WTC11 (cell line): ENCODE measurements around the gene CPSF2. TPM values are rescaled to one million over a fixed set of nuclear protein-coding genes. Genes with fewer than 3 reads are reported as not detected.

Experiments
- ATAC-seq: fragments of 200-7000 bp; cut with Tn5 transposase; 2 replicates; pipeline ENCODE4 v1.10.0; 2021; ENCODE audit warnings: mild to moderate bottlenecking, moderate library complexity
- CTCF ChIA-PET: fragments of 300-600 bp; sonication (Branson Sonifier 250); formaldehyde crosslinking; loops from one replicate; lab custom pipeline; 2021; ENCODE audit warnings: antibody characterized with exemption; lab: Charles Lee
- POLR2A ChIA-PET: fragments of 350-600 bp; sonication (Branson Sonifier 250); formaldehyde crosslinking; loops from one replicate; lab custom pipeline; 2021; ENCODE audit warnings: antibody characterized with exemption; lab: Charles Lee
- DNase-seq: peaks from one replicate; pipeline ENCODE4 v3.0.0; 2021; ENCODE audit warnings: low spot score
- H3K27ac Mint-ChIP-seq: 2 replicates; pipeline ENCODE4 v1.8.0; 2021; ENCODE audit warnings: mixed read lengths
- H3K27me3 Mint-ChIP-seq: 2 replicates; pipeline ENCODE4 v1.8.0; 2021; ENCODE audit warnings: low read depth, mild to moderate bottlenecking, moderate library complexity, mixed read lengths
- H3K36me3 Mint-ChIP-seq: 2 replicates; pipeline ENCODE4 v1.8.0; 2021; ENCODE audit warnings: mixed read lengths
- H3K4me1 Mint-ChIP-seq: 2 replicates; pipeline ENCODE4 v1.8.0; 2022; ENCODE audit warnings: mixed read lengths
- H3K4me3 Mint-ChIP-seq: 2 replicates; pipeline ENCODE4 v1.8.0; 2021; ENCODE audit warnings: mild to moderate bottlenecking, moderate library complexity, mixed read lengths
- H3K9me3 Mint-ChIP-seq: 2 replicates; pipeline ENCODE4 v1.8.0; 2021; ENCODE audit warnings: mixed read lengths
- CREM ChIP-seq: sonication (generic); formaldehyde crosslinking; IDR thresholded peaks from 2 replicates; pipeline ENCODE4 v1.8.1; 2022; ENCODE audit warnings: mild to moderate bottlenecking, missing genetic modification reagents, moderate library complexity
- ELF4 ChIP-seq: sonication (generic); formaldehyde crosslinking; IDR thresholded peaks from 2 replicates; pipeline ENCODE4 v1.8.1; 2022; ENCODE audit warnings: low read depth, mild to moderate bottlenecking, moderate library complexity, missing genetic modification reagents
- EMX1 ChIP-seq: fragments of 250-450 bp; sonication (Bioruptor Pico); IDR thresholded peaks from 2 replicates; pipeline ENCODE4 v1.8.0; 2021; ENCODE audit warnings: mild to moderate bottlenecking
- NR3C1 ChIP-seq: sonication (generic); formaldehyde crosslinking; conservative IDR thresholded peaks from 2 replicates; pipeline ENCODE4 v1.8.1; 2023; ENCODE audit warnings: low read depth, mild to moderate bottlenecking, missing genetic modification reagents
- PRRX2 ChIP-seq: fragments of 250-450 bp; sonication (Bioruptor Pico); IDR thresholded peaks from 2 replicates; pipeline ENCODE4 v1.8.0; 2021; ENCODE audit warnings: mild to moderate bottlenecking
- TP53 ChIP-seq: sonication (generic); formaldehyde crosslinking; IDR thresholded peaks from 2 replicates; pipeline ENCODE4 v1.8.1; 2023; ENCODE audit warnings: mild to moderate bottlenecking, missing genetic modification reagents
- ZNF263 ChIP-seq: sonication (generic); formaldehyde crosslinking; IDR thresholded peaks from 2 replicates; pipeline ENCODE4 v1.8.1; 2022; ENCODE audit warnings: low read depth, mild to moderate bottlenecking, moderate library complexity, missing genetic modification reagents
- ZNF317 ChIP-seq: sonication (generic); formaldehyde crosslinking; IDR thresholded peaks from 2 replicates; pipeline ENCODE4 v1.8.1; 2023; ENCODE audit warnings: low read depth, mild to moderate bottlenecking, moderate library complexity, missing genetic modification reagents, borderline replicate concordance
- ZNF396 ChIP-seq: fragments of 250-450 bp; sonication (Bioruptor Pico); IDR thresholded peaks from 2 replicates; pipeline ENCODE4 v1.8.0; 2021; ENCODE audit warnings: mild to moderate bottlenecking, moderate library complexity, borderline replicate concordance
- ZNF416 ChIP-seq: fragments of 250-450 bp; sonication (Bioruptor Pico); IDR thresholded peaks from 2 replicates; pipeline ENCODE4 v1.9.0; 2021; ENCODE audit warnings: mild to moderate bottlenecking, inconsistent platforms
- total RNA-seq: library from RNA; stranded (reverse); gene quantifications from 3 replicates; pipeline ENCODE4 v1.2.3, GENCODE V29; 2021
- TF ChIP-seq, protein P1 (sequence below): sonication (generic); formaldehyde crosslinking; IDR thresholded peaks from 2 replicates; pipeline ENCODE4 v1.8.0; 2022; ENCODE audit warnings: mild to moderate bottlenecking, missing genetic modification reagents
- TF ChIP-seq, protein P2 (sequence below): fragments of 250-450 bp; sonication (Bioruptor Pico); IDR thresholded peaks from 2 replicates; pipeline ENCODE4 v1.9.0; 2021; ENCODE audit warnings: mild to moderate bottlenecking
- TF ChIP-seq, protein P3 (sequence below): fragments of 250-450 bp; sonication (Bioruptor Pico); IDR thresholded peaks from 2 replicates; pipeline ENCODE4 v1.8.0; 2021; ENCODE audit warnings: mild to moderate bottlenecking
- TF ChIP-seq, protein P4 (sequence below): fragments of 200-600 bp; IDR thresholded peaks from 2 replicates; pipeline ENCODE4 v1.8.0; 2022; ENCODE audit warnings: antibody characterized with exemption
- TF ChIP-seq, protein P5 (sequence below): sonication (generic); formaldehyde crosslinking; IDR thresholded peaks from 2 replicates; pipeline ENCODE4 v1.8.0; 2022; ENCODE audit warnings: missing genetic modification reagents
- TF ChIP-seq, protein P6 (sequence below): fragments of 250-450 bp; sonication (Bioruptor Pico); IDR thresholded peaks from 2 replicates; pipeline ENCODE4 v1.9.0; 2021; ENCODE audit warnings: mild to moderate bottlenecking
- TF ChIP-seq, protein P7 (sequence below): sonication (generic); formaldehyde crosslinking; IDR thresholded peaks from 2 replicates; pipeline ENCODE4 v1.8.1; 2022; ENCODE audit warnings: low read depth, missing genetic modification reagents, borderline replicate concordance
- TF ChIP-seq, protein P8 (sequence below): sonication (generic); formaldehyde crosslinking; IDR thresholded peaks from 2 replicates; pipeline ENCODE4 v1.8.1; 2022; ENCODE audit warnings: mild to moderate bottlenecking, moderate library complexity, missing genetic modification reagents

The CPSF2 gene
- total RNA-seq, 1 experiment from 2014 or later = 109 TPM

DNA sequence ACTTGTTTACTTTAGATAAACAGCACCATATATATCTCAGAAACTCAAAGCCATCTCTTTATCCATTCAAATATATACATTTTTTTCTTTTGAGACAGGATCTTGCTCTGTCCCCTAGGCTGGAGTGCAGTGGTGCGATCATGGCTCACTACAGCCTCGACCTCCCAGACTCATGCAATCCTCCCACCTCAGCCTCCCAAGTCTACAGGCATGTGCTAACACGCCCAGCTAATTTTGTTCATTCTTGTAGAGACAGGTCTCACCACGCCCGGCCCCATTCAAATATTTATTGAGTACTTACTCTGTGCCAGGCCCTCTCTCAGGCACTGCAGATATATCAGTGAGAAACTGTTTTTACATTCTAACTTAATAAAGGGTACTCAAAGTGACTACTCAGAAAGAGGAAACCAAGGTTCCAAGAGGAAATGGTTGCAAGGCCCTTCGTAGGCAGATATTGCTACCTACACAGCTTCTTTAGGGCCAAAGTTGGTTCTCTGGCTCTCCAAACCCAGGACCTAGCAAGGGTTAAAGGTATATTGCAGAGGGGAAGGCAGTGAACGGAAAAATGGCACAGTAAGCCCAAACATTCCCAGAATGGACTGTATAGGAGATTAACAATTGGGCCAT lies 18.3 kb upstream of the CPSF2 start:
- no peak overlapping the region for H3K4me3 Mint-ChIP-seq
- DNase-seq (no peak), ATAC-seq (no peak)
- H3K27me3 Mint-ChIP-seq = no peaks in the 10 kb centered on the region
- no peaks in the 10 kb centered on the region for H3K9me3 Mint-ChIP-seq
- TF ChIP-seq ELF4 (CRISPR knock-in tag) (no peak), ZNF416 (CRISPR knock-in tag) (no peak), CREM (CRISPR knock-in tag) (no peak), EMX1 (no peak), ZNF396 (no peak), TP53 (CRISPR knock-in tag) (no peak), PRRX2 (CRISPR knock-in tag) (no peak), ZNF317 (CRISPR knock-in tag) (no peak), NR3C1 (CRISPR knock-in tag) (no peak), ZNF263 (CRISPR knock-in tag) (no peak)
- TF ChIP-seq, protein P1, sequence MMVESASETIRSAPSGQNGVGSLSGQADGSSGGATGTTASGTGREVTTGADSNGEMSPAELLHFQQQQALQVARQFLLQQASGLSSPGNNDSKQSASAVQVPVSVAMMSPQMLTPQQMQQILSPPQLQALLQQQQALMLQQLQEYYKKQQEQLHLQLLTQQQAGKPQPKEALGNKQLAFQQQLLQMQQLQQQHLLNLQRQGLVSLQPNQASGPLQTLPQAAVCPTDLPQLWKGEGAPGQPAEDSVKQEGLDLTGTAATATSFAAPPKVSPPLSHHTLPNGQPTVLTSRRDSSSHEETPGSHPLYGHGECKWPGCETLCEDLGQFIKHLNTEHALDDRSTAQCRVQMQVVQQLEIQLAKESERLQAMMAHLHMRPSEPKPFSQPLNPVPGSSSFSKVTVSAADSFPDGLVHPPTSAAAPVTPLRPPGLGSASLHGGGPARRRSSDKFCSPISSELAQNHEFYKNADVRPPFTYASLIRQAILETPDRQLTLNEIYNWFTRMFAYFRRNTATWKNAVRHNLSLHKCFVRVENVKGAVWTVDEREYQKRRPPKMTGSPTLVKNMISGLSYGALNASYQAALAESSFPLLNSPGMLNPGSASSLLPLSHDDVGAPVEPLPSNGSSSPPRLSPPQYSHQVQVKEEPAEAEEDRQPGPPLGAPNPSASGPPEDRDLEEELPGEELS (CRISPR knock-in tag) = no peak
- TF ChIP-seq, protein P2, sequence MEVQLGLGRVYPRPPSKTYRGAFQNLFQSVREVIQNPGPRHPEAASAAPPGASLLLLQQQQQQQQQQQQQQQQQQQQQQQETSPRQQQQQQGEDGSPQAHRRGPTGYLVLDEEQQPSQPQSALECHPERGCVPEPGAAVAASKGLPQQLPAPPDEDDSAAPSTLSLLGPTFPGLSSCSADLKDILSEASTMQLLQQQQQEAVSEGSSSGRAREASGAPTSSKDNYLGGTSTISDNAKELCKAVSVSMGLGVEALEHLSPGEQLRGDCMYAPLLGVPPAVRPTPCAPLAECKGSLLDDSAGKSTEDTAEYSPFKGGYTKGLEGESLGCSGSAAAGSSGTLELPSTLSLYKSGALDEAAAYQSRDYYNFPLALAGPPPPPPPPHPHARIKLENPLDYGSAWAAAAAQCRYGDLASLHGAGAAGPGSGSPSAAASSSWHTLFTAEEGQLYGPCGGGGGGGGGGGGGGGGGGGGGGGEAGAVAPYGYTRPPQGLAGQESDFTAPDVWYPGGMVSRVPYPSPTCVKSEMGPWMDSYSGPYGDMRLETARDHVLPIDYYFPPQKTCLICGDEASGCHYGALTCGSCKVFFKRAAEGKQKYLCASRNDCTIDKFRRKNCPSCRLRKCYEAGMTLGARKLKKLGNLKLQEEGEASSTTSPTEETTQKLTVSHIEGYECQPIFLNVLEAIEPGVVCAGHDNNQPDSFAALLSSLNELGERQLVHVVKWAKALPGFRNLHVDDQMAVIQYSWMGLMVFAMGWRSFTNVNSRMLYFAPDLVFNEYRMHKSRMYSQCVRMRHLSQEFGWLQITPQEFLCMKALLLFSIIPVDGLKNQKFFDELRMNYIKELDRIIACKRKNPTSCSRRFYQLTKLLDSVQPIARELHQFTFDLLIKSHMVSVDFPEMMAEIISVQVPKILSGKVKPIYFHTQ (CRISPR knock-in tag) = no peak
- TF ChIP-seq, protein P3, sequence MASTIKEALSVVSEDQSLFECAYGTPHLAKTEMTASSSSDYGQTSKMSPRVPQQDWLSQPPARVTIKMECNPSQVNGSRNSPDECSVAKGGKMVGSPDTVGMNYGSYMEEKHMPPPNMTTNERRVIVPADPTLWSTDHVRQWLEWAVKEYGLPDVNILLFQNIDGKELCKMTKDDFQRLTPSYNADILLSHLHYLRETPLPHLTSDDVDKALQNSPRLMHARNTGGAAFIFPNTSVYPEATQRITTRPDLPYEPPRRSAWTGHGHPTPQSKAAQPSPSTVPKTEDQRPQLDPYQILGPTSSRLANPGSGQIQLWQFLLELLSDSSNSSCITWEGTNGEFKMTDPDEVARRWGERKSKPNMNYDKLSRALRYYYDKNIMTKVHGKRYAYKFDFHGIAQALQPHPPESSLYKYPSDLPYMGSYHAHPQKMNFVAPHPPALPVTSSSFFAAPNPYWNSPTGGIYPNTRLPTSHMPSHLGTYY (CRISPR knock-in tag) = no peak
- TF ChIP-seq, protein P4, sequence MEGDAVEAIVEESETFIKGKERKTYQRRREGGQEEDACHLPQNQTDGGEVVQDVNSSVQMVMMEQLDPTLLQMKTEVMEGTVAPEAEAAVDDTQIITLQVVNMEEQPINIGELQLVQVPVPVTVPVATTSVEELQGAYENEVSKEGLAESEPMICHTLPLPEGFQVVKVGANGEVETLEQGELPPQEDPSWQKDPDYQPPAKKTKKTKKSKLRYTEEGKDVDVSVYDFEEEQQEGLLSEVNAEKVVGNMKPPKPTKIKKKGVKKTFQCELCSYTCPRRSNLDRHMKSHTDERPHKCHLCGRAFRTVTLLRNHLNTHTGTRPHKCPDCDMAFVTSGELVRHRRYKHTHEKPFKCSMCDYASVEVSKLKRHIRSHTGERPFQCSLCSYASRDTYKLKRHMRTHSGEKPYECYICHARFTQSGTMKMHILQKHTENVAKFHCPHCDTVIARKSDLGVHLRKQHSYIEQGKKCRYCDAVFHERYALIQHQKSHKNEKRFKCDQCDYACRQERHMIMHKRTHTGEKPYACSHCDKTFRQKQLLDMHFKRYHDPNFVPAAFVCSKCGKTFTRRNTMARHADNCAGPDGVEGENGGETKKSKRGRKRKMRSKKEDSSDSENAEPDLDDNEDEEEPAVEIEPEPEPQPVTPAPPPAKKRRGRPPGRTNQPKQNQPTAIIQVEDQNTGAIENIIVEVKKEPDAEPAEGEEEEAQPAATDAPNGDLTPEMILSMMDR = no peak
- TF ChIP-seq, protein P5, sequence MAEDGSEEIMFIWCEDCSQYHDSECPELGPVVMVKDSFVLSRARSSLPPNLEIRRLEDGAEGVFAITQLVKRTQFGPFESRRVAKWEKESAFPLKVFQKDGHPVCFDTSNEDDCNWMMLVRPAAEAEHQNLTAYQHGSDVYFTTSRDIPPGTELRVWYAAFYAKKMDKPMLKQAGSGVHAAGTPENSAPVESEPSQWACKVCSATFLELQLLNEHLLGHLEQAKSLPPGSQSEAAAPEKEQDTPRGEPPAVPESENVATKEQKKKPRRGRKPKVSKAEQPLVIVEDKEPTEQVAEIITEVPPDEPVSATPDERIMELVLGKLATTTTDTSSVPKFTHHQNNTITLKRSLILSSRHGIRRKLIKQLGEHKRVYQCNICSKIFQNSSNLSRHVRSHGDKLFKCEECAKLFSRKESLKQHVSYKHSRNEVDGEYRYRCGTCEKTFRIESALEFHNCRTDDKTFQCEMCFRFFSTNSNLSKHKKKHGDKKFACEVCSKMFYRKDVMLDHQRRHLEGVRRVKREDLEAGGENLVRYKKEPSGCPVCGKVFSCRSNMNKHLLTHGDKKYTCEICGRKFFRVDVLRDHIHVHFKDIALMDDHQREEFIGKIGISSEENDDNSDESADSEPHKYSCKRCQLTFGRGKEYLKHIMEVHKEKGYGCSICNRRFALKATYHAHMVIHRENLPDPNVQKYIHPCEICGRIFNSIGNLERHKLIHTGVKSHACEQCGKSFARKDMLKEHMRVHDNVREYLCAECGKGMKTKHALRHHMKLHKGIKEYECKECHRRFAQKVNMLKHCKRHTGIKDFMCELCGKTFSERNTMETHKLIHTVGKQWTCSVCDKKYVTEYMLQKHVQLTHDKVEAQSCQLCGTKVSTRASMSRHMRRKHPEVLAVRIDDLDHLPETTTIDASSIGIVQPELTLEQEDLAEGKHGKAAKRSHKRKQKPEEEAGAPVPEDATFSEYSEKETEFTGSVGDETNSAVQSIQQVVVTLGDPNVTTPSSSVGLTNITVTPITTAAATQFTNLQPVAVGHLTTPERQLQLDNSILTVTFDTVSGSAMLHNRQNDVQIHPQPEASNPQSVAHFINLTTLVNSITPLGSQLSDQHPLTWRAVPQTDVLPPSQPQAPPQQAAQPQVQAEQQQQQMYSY (CRISPR knock-in tag) = no peak
- TF ChIP-seq, protein P6, sequence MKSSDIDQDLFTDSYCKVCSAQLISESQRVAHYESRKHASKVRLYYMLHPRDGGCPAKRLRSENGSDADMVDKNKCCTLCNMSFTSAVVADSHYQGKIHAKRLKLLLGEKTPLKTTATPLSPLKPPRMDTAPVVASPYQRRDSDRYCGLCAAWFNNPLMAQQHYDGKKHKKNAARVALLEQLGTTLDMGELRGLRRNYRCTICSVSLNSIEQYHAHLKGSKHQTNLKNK (CRISPR knock-in tag) = no peak
- TF ChIP-seq, protein P7, sequence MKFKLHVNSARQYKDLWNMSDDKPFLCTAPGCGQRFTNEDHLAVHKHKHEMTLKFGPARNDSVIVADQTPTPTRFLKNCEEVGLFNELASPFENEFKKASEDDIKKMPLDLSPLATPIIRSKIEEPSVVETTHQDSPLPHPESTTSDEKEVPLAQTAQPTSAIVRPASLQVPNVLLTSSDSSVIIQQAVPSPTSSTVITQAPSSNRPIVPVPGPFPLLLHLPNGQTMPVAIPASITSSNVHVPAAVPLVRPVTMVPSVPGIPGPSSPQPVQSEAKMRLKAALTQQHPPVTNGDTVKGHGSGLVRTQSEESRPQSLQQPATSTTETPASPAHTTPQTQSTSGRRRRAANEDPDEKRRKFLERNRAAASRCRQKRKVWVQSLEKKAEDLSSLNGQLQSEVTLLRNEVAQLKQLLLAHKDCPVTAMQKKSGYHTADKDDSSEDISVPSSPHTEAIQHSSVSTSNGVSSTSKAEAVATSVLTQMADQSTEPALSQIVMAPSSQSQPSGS (CRISPR knock-in tag) = no peak
- TF ChIP-seq, protein P8, sequence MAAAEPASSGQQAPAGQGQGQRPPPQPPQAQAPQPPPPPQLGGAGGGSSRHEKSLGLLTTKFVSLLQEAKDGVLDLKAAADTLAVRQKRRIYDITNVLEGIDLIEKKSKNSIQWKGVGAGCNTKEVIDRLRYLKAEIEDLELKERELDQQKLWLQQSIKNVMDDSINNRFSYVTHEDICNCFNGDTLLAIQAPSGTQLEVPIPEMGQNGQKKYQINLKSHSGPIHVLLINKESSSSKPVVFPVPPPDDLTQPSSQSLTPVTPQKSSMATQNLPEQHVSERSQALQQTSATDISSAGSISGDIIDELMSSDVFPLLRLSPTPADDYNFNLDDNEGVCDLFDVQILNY = no peak
- ChIA-PET POLR2A (no interaction called here), CTCF (interaction anchor here (0.9 kb wide), 1 partner anchor 63 kb away, joined by 3 read pairs; the partner anchor contains the start of gene TRIP11)
- H3K4me1 Mint-ChIP-seq = peaks cover 35% of the 10 kb centered on the region
- no peaks in the 10 kb centered on the region for H3K36me3 Mint-ChIP-seq
- peak overlapping the region; percentile 19; the same call in 1 of the 2 replicates for H3K27ac Mint-ChIP-seq
